CD14-positive monocyte (primary cell): ENCODE data around the gene FOXE3. TPM values are rescaled to one million over a fixed set of nuclear protein-coding genes. Genes with fewer than 3 reads are reported as not detected.

Experiments
- DNase-seq, 3 donors: peaks; one replicate each; pipeline ENCODE4 v3.0.0-alpha.2; 2011 to 2022
- H2AFZ ChIP-seq: 2 replicates; pipeline ENCODE4 v1.6.0; 2012; ENCODE audit warnings: mild to moderate bottlenecking, low read depth, low read length, inconsistent platforms; ENCODE audit not compliant: insufficient read depth, poor library complexity, severe bottlenecking
- H3K27ac ChIP-seq, 2 donors: 1 replicate in 1 of 2; 2 replicates in 1 of 2; pipeline ENCODE4 v1.5.1; 2012 to 2013; ENCODE audit warnings: low read length in 2 of 2, control low read depth in 1 of 2, inconsistent platforms in 1 of 2, low read depth in 1 of 2, mild to moderate bottlenecking in 1 of 2
- H3K27me3 ChIP-seq, 2 donors: one replicate each; pipeline versions ENCODE4 v1.6.0 to v1.6.1; 2011 to 2013; ENCODE audit warnings: low read length in 2 of 2; ENCODE audit not compliant: control insufficient read depth in 2 of 2, insufficient read depth in 2 of 2
- H3K36me3 ChIP-seq, 2 donors: replicated peaks in 1 of 2; 1 replicate in 1 of 2; 2 replicates in 1 of 2; pipeline versions ENCODE4 v1.5.1 to v1.6.1; 2012 to 2013; ENCODE audit warnings: low read length in 2 of 2, control low read depth in 1 of 2, inconsistent platforms in 1 of 2, mild to moderate bottlenecking in 1 of 2; ENCODE audit not compliant: insufficient read depth in 2 of 2, control insufficient read depth in 1 of 2
- H3K4me1 ChIP-seq, 2 donors: 1 replicate in 1 of 2; 2 replicates in 1 of 2; pipeline versions ENCODE4 v1.5.1 to v1.6.1; 2012 to 2013; ENCODE audit warnings: low read length in 2 of 2, control low read depth in 1 of 2, inconsistent platforms in 1 of 2, mild to moderate bottlenecking in 1 of 2, moderate library complexity in 1 of 2; ENCODE audit not compliant: insufficient read depth in 2 of 2, control insufficient read depth in 1 of 2
- H3K4me2 ChIP-seq: replicated peaks from 2 replicates; pipeline ENCODE3; 2012; ENCODE audit warnings: low read length, moderate library complexity, mild to moderate bottlenecking; ENCODE audit not compliant: poor library complexity, severe bottlenecking; ENCODE audit errors: extremely low read depth
- H3K4me3 ChIP-seq, 3 experiments: fragments of 200-600 bp in 1 of 3; sonication (generic) in 1 of 3; replicated peaks in 1 of 3; 1 replicate in 2 of 3; 2 replicates in 1 of 3; pipeline ENCODE4 v1.5.1; 2011 to 2013; ENCODE audit warnings: low read length in 3 of 3, mild to moderate bottlenecking in 3 of 3, control low read depth in 2 of 3, low read depth in 2 of 3, inconsistent platforms in 1 of 3, moderate library complexity in 1 of 3
- H3K79me2 ChIP-seq: 2 replicates; pipeline ENCODE4 v1.6.0; 2012; ENCODE audit warnings: mild to moderate bottlenecking, control low read depth, inconsistent platforms, low read length, moderate library complexity; ENCODE audit not compliant: insufficient read depth
- H3K9ac ChIP-seq: 2 replicates; pipeline ENCODE4 v1.6.0; 2017; ENCODE audit warnings: low read length, mild to moderate bottlenecking; ENCODE audit not compliant: insufficient read depth, poor library complexity, severe bottlenecking
- H3K9me3 ChIP-seq, 2 donors: replicated peaks in 1 of 2; 1 replicate in 1 of 2; 2 replicates in 1 of 2; pipeline versions ENCODE4 v1.5.1 to v1.6.1; 2012 to 2013; ENCODE audit warnings: low read length in 2 of 2, control low read depth in 1 of 2; ENCODE audit not compliant: control insufficient read depth in 1 of 2, insufficient read depth in 1 of 2
- H4K20me1 ChIP-seq: 2 replicates; pipeline ENCODE4 v1.6.0; 2012; ENCODE audit warnings: mild to moderate bottlenecking, low read length, control low read depth, moderate library complexity; ENCODE audit not compliant: insufficient read depth
- H3K27ac Mint-ChIP-seq, 7 donors: one replicate each; pipeline ENCODE4 v1.8.0; 2020; ENCODE audit warnings: mild to moderate bottlenecking in 7 of 7, mixed read lengths in 7 of 7, moderate library complexity in 6 of 7, inconsistent platforms in 2 of 7
- H3K27me3 Mint-ChIP-seq, 3 donors: one replicate each; pipeline ENCODE4 v1.8.0; 2021 to 2022; ENCODE audit warnings: low read depth in 3 of 3, mild to moderate bottlenecking in 3 of 3, mixed read lengths in 3 of 3, moderate library complexity in 3 of 3, inconsistent platforms in 1 of 3
- H3K36me3 Mint-ChIP-seq, 2 donors: one replicate each; pipeline ENCODE4 v1.8.0; 2020; ENCODE audit warnings: mixed read lengths in 2 of 2, inconsistent platforms in 1 of 2, mild to moderate bottlenecking in 1 of 2
- H3K4me1 Mint-ChIP-seq: one replicate; pipeline ENCODE4 v1.8.0; 2020; ENCODE audit warnings: mild to moderate bottlenecking, mixed read lengths
- H3K4me3 Mint-ChIP-seq, 2 donors: one replicate each; pipeline ENCODE4 v1.8.0; 2020; ENCODE audit warnings: mild to moderate bottlenecking in 2 of 2, mixed read lengths in 2 of 2, moderate library complexity in 1 of 2
- H3K9me3 Mint-ChIP-seq, 7 donors: one replicate each; pipeline ENCODE4 v1.8.0; 2020 to 2022; ENCODE audit warnings: mixed read lengths in 7 of 7, mild to moderate bottlenecking in 6 of 7, moderate library complexity in 6 of 7, inconsistent platforms in 2 of 7
- CTCF ChIP-seq: fragments of 200-600 bp; IDR thresholded peaks from one replicate; pipeline ENCODE4 v1.8.0; 2022; ENCODE audit warnings: antibody characterized with exemption, mild to moderate bottlenecking
- WGBS: methylation state at CpG from one replicate; pipeline ENCODE4 v1.1.5; 2013; ENCODE audit warnings: missing lambda C conversion rate; ENCODE audit not compliant: insufficient coverage; 5-methylcytosine and 5-hydroxymethylcytosine counted together
- intact Hi-C, 2 donors: fragments of 100-400 bp; cut with micrococcal nuclease; formaldehyde crosslinking; loops; one replicate each; pipeline versions ENCODE4 v1.15.0 to v1.15.1; 2023
- polyA plus RNA-seq, 3 donors: library from polyadenylated mRNA; depleted of rRNA in 1 of 3; unstranded in 2 of 3; stranded (reverse) in 1 of 3; fragments of 300-500 nt in 2 of 3; fragments of >200 nt in 1 of 3; fragmentation: Illumina TruSeq in 2 of 3; gene quantifications; 1 replicate in 2 of 3; 2 replicates in 1 of 3; pipeline ENCODE4 v1.2.3, GENCODE V29; 2012 to 2021

Gene FOXE3
- polyA plus RNA-seq, 3 donors = not detected

GRCh38 chr1:47437447-47438164 lies 21.5 kb downstream of the FOXE3 start, which contains the start of gene FOXD2:
FOXD2 (plus strand) TSS chr1:47438044; CDS start chr1:47438136, 92 bp downstream.
- Mint-ChIP-seq H3K27me3 (peaks cover 46 to 57% (median 46%) of the 10 kb centered on the region in 3 donors), H3K4me1 (peaks cover 40% of the 10 kb centered on the region), H3K4me3 (peak within 1 kb of the TSS; percentile 85 to 93), H3K36me3 (peaks cover 23 to 33% of the 10 kb centered on the region in 2 donors), H3K9me3 (peaks cover 0 to 38% (median 26%) of the 10 kb centered on the region in 7 donors), H3K27ac (peak within 1 kb of the TSS in 4 of 7 donors; percentile 40 to 79 (median 50))
- Histone ChIP-seq H2AFZ (peak within 1 kb of the TSS; percentile 86), H3K27me3 (peaks cover 72 to 81% of the 10 kb centered on the region in 2 donors), H4K20me1 (peaks cover 21% of the 10 kb centered on the region), H3K36me3 (no peaks in the 10 kb centered on the region), H3K4me2 (peak within 1 kb of the TSS; percentile 85), H3K79me2 (no peaks in the 10 kb centered on the region), H3K9ac (peak within 1 kb of the TSS; percentile 66), H3K4me1 (peaks cover 32 to 55% of the 10 kb centered on the region in 2 donors), H3K27ac (peak within 1 kb of the TSS in 1 of 2 donors; percentile 42), H3K9me3 (peaks cover 3 to 34% of the 10 kb centered on the region in 2 donors), H3K4me3 (peak within 1 kb of the TSS; percentile 55 to 81 (median 77))
- peak; percentile 100 for TF ChIP-seq CTCF
- intact Hi-C loops = loop anchor here (5.0 to 10.0 kb wide), 3 partner anchors 100 to 287 kb away; no protein-coding TSS in a partner anchor
- 0% methylated on average over 65 of the region's 80 CpGs for WGBS
- DNase-seq = peak; percentile 77 to 81 (median 81)

DNA sequence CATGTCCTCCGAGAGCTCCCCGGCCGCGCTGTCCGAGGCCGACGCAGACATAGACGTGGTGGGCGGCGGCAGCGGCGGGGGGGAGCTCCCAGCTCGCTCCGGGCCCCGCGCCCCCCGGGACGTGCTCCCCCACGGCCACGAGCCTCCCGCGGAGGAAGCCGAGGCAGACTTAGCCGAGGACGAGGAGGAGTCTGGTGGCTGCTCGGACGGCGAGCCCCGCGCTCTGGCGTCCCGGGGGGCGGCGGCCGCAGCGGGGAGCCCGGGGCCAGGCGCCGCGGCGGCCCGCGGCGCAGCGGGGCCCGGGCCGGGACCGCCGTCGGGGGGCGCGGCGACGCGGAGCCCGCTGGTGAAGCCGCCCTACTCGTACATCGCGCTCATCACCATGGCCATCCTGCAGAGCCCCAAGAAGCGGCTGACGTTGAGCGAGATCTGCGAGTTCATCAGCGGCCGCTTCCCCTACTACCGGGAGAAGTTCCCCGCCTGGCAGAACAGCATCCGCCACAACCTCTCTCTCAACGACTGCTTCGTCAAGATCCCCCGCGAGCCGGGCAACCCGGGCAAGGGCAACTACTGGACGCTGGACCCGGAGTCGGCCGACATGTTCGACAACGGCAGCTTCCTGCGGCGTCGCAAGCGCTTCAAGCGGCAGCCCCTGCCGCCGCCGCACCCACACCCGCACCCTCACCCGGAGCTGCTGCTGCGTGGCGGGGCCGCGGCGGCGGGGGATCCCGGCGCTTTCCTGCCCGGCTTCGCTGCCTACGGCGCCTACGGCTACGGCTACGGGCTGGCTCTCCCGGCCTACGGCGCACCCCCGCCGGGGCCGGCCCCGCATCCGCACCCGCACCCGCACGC lies 22.3 kb downstream of the FOXE3 start:
- intact Hi-C loops = loop anchor here (5.0 to 10.0 kb wide), 3 partner anchors 101 to 286 kb away; no protein-coding TSS in a partner anchor
- 3% methylated on average over 117 of the region's 117 CpGs for WGBS
- Histone ChIP-seq H3K4me1 (peaks cover 24 to 47% of the 10 kb centered on the region in 2 donors), H2AFZ (peak overlapping the region; percentile 86), H4K20me1 (peaks cover 13% of the 10 kb centered on the region), H3K27me3 (peaks cover 72 to 81% of the 10 kb centered on the region in 2 donors), H3K27ac (no peak overlapping the region), H3K9ac (peak overlapping the region; percentile 66), H3K4me3 (peak overlapping the region in 2 of 3 experiments; percentile 77 to 81), H3K36me3 (no peaks in the 10 kb centered on the region), H3K4me2 (peak overlapping the region; percentile 85), H3K79me2 (no peaks in the 10 kb centered on the region), H3K9me3 (peaks cover 0 to 26% of the 10 kb centered on the region in 2 donors)
- Mint-ChIP-seq H3K27me3 (peaks cover 38 to 49% (median 38%) of the 10 kb centered on the region in 3 donors), H3K9me3 (peaks cover 0 to 30% (median 19%) of the 10 kb centered on the region in 7 donors), H3K4me1 (peaks cover 35% of the 10 kb centered on the region), H3K4me3 (peak overlapping the region; percentile 81 to 89), H3K27ac (no peak overlapping the region), H3K36me3 (peaks cover 21 to 25% of the 10 kb centered on the region in 2 donors)
- TF ChIP-seq CTCF = no peak
- DNase-seq = peak in 1 of 3 donors; percentile 29
